Measurements from ENCODE around the gene MVB12B.

The MVB12B gene

DNA sequence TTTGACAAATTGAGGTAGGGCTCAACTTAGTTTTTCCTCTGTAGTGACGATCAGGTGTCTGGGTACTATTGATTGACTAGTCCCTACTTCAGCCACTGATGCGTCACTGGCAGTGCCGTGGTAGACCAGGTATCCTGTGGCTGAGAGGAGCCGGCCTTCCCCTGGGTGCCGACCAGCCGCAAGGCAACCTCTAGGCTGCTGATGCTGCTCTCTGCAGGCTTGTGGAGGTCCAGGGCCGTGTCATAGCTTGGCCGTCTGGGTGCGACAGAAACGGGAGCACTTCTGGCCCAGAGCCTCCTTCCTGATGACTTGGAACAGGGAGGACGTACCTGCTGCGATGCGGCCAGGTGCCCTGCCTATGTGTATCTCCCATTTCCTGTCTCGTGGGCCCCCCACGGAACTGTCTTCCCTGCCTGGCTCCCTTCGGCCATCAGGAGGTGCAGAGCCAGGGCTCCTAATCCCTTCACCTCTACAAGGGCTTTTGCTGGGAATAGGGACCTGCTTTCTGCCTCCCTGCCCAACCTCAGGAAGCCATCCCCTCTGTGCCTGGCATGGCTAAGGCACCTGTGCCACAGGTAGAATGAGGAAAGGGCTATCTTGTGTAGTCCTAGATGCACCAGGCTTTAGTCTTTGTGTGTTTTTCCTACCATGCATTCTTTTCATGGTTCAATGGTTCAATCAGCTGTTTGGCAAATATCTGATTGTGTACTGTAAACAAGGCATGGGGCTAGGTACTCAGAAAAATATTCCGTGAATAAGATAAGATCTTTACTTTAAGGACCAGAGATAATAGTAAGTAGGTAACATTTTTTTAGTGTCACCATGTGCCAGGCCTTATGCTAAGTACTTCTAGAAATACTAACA lies 44.6 kb downstream of the MVB12B start:
- TF ChIP-seq POLR2AphosphoS5 (IDR thresholded peaks at IDR 0.05; ENCODE audit: low read depth, low read length) (no peak), SIN3A (IDR thresholded peaks at IDR 0.05; ENCODE audit: borderline replicate concordance, insufficient read depth, low read length) (no peak), FOXP2 (optimal IDR thresholded peaks at IDR 0.05; ENCODE audit: borderline replicate concordance, extremely low read depth, extremely low read length, insufficient read depth) (no peak), TAF1 (IDR thresholded peaks at IDR 0.05; ENCODE audit: borderline replicate concordance, insufficient read depth, low read length) (no peak)
- TF ChIP-seq, protein P1, sequence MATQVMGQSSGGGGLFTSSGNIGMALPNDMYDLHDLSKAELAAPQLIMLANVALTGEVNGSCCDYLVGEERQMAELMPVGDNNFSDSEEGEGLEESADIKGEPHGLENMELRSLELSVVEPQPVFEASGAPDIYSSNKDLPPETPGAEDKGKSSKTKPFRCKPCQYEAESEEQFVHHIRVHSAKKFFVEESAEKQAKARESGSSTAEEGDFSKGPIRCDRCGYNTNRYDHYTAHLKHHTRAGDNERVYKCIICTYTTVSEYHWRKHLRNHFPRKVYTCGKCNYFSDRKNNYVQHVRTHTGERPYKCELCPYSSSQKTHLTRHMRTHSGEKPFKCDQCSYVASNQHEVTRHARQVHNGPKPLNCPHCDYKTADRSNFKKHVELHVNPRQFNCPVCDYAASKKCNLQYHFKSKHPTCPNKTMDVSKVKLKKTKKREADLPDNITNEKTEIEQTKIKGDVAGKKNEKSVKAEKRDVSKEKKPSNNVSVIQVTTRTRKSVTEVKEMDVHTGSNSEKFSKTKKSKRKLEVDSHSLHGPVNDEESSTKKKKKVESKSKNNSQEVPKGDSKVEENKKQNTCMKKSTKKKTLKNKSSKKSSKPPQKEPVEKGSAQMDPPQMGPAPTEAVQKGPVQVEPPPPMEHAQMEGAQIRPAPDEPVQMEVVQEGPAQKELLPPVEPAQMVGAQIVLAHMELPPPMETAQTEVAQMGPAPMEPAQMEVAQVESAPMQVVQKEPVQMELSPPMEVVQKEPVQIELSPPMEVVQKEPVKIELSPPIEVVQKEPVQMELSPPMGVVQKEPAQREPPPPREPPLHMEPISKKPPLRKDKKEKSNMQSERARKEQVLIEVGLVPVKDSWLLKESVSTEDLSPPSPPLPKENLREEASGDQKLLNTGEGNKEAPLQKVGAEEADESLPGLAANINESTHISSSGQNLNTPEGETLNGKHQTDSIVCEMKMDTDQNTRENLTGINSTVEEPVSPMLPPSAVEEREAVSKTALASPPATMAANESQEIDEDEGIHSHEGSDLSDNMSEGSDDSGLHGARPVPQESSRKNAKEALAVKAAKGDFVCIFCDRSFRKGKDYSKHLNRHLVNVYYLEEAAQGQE (IDR thresholded peaks at IDR 0.05; ENCODE audit: insufficient read depth in 1 of 2, low read depth in 2 of 2, low read length in 2 of 2) = no peak

DNA sequence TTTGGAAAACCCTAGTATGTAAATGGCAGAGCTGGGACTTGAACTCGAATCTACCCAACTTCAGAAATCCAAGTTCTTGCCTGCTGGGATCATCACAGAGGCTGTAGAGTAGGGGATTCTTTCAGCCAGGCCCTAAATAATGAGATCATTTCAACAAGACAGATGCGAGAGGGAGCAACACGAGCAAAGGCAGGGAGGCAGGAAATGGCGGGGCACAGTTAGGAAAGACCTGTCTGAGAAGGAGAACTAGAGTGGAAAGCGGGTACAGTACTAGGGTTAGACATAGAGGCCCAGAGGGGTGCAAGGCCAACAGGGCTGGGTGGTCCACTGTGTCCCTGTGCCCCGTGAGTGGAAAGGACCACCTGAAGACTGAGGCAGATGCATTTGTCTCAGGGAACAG lies 46.1 kb downstream of the MVB12B start:
- TF ChIP-seq, protein P1 (IDR thresholded peaks at IDR 0.05; ENCODE audit: insufficient read depth in 1 of 2, low read depth in 2 of 2, low read length in 2 of 2) = no peak
- TF ChIP-seq SIN3A (IDR thresholded peaks at IDR 0.05; ENCODE audit: borderline replicate concordance, insufficient read depth, low read length) = no peak
- TF ChIP-seq POLR2AphosphoS5 (IDR thresholded peaks at IDR 0.05; ENCODE audit: low read depth, low read length) = no peak
- TF ChIP-seq TAF1 (IDR thresholded peaks at IDR 0.05; ENCODE audit: borderline replicate concordance, insufficient read depth, low read length) = no peak
- no peak for TF ChIP-seq FOXP2 (optimal IDR thresholded peaks at IDR 0.05; ENCODE audit: borderline replicate concordance, extremely low read depth, extremely low read length, insufficient read depth)

DNA sequence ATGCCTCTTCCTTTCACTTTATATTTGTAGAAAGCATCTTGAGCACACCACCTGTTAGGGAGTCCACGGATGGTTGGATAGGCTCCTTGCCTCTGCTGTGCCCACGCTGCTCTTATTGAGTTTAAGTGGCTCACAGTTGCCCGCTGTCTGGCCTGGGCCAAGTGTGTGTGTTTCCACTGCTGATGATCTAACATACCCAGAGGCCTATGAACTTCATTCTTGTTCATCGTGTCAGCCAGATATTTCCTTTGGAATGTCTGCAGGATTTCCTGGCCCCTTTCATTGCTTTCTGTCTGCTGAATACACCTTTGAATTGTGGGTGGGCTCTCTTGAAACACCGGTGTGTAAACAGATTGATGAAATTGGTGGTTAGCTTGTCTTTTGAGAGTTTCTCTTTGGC lies 46.6 kb downstream of the MVB12B start:
- TF ChIP-seq SIN3A (IDR thresholded peaks at IDR 0.05; ENCODE audit: borderline replicate concordance, insufficient read depth, low read length) = no peak
- TF ChIP-seq, protein P1 (IDR thresholded peaks at IDR 0.05; ENCODE audit: insufficient read depth in 1 of 2, low read depth in 2 of 2, low read length in 2 of 2) = no peak
- no peak for TF ChIP-seq POLR2AphosphoS5 (IDR thresholded peaks at IDR 0.05; ENCODE audit: low read depth, low read length)
- TF ChIP-seq FOXP2 (optimal IDR thresholded peaks at IDR 0.05; ENCODE audit: borderline replicate concordance, extremely low read depth, extremely low read length, insufficient read depth) = no peak
- TF ChIP-seq TAF1 (IDR thresholded peaks at IDR 0.05; ENCODE audit: borderline replicate concordance, insufficient read depth, low read length) = no peak

DNA sequence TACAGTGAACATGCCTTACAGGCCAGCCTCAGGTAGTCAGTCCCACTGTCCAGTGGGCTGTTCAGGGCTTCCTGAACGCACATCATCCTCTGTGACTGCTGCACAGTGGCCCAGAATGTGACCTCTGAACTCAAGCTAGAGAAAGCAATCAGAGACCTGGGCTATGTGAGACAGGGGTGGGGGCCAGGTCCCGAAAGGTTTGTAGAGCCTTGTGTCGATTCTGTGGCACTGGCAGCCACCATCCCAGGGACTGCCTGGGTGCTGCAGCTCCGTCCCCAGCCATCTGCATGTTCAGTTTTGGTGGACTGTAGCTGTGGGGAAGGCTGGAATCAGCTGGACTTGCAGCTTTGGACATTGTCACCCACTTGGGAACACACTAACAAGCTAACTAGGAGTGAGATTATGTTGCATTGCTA lies 47.7 kb downstream of the MVB12B start:
- TF ChIP-seq, protein P1 (IDR thresholded peaks at IDR 0.05; ENCODE audit: insufficient read depth in 1 of 2, low read depth in 2 of 2, low read length in 2 of 2) = no peak
- TF ChIP-seq POLR2AphosphoS5 (IDR thresholded peaks at IDR 0.05; ENCODE audit: low read depth, low read length) (no peak), FOXP2 (optimal IDR thresholded peaks at IDR 0.05; ENCODE audit: borderline replicate concordance, extremely low read depth, extremely low read length, insufficient read depth) (no peak), SIN3A (IDR thresholded peaks at IDR 0.05; ENCODE audit: borderline replicate concordance, insufficient read depth, low read length) (no peak), TAF1 (IDR thresholded peaks at IDR 0.05; ENCODE audit: borderline replicate concordance, insufficient read depth, low read length) (no peak)

All from PFSK-1 (cell line).